GM12878 (cell line): Measurements from ENCODE around the gene GJA10. TPM values are rescaled to one million over a fixed set of nuclear protein-coding genes. Genes with fewer than 3 reads are reported as not detected.

ENCODE experiments used
- ATAC-seq: fragments of 200-7000 bp; cut with Tn5 transposase; 3 replicates; pipeline ENCODE4 v1.9.1; 2020; ENCODE audit warnings: mild to moderate bottlenecking, moderate library complexity
- BruUV-seq: library from RNA; stranded (reverse); fragments of 400-500 nt; replicated peaks from 2 replicates; lab custom pipeline; 2021; lab: Mats Ljungman, UMichigan
- CTCF ChIA-PET: fragments of 300-600 bp; sonication (Branson Sonifier 250); formaldehyde crosslinking; extraction: SDS; loops from one replicate; lab custom pipeline; 2021; ENCODE audit warnings: inconsistent platforms; lab: Yijun Ruan, JAX
- POLR2A ChIA-PET: fragments of 350-600 bp; formaldehyde crosslinking; extraction: SDS; loops from one replicate; lab custom pipeline; 2021; ENCODE audit warnings: inconsistent platforms; lab: Charles Lee
- RAD21 ChIA-PET: fragments of 300-600 bp; sonication (Branson Sonifier 250); formaldehyde crosslinking; loops from one replicate; lab custom pipeline; 2023; ENCODE audit warnings: antibody characterized with exemption; ENCODE audit not compliant: unreplicated experiment; lab: Charles Lee
- SMC1A ChIA-PET: fragments of 300-600 bp; sonication (Branson Sonifier 250); formaldehyde crosslinking; loops from one replicate; lab custom pipeline; 2023; ENCODE audit not compliant: unreplicated experiment, uncharacterized antibody; lab: Charles Lee
- DNase-seq: peaks from one replicate; pipeline ENCODE4 v3.0.0-alpha.2; 2011; ENCODE audit warnings: low read depth, low spot score
- FAIRE-seq: peaks from 3 replicates; lab custom pipeline; 2011; peaks lifted over from hg19 to GRCh38; lab: Jason Lieb, UNC
- H2AFZ ChIP-seq: 2 replicates; pipeline ENCODE4 v1.6.0; 2011; ENCODE audit warnings: low read depth, low read length, control low read depth; ENCODE audit not compliant: control insufficient read depth
- H3K27ac ChIP-seq: 2 replicates; pipeline ENCODE4 v1.5.1; 2011; ENCODE audit warnings: control low read depth; ENCODE audit not compliant: control insufficient read depth, insufficient read depth
- H3K27me3 ChIP-seq, 2 experiments: replicated peaks in 1 of 2; 2 replicates each; pipeline versions ENCODE4 v1.6.0 to v1.6.1; 2011; ENCODE audit warnings: low read length in 1 of 2; ENCODE audit not compliant: control insufficient read depth in 2 of 2, insufficient read depth in 2 of 2
- H3K36me3 ChIP-seq, 2 experiments: 2 replicates each; pipeline ENCODE4 v1.5.1; 2011; ENCODE audit warnings: low read length in 1 of 2; ENCODE audit not compliant: control insufficient read depth in 2 of 2, insufficient read depth in 2 of 2
- H3K4me1 ChIP-seq: 2 replicates; pipeline ENCODE4 v1.6.1; 2011; ENCODE audit warnings: mild to moderate bottlenecking, low read length, moderate library complexity, mixed read lengths; ENCODE audit not compliant: control insufficient read depth, insufficient read depth
- H3K4me2 ChIP-seq: 2 replicates; pipeline ENCODE4 v1.6.0; 2011; ENCODE audit warnings: control low read depth; ENCODE audit not compliant: control insufficient read depth, insufficient read depth
- H3K4me3 ChIP-seq: fragments of 200-600 bp; sonication (generic); 2 replicates; pipeline ENCODE4 v1.5.1; 2016
- H3K79me2 ChIP-seq: 2 replicates; pipeline ENCODE4 v1.6.0; 2011; ENCODE audit warnings: low read length; ENCODE audit not compliant: control insufficient read depth, insufficient read depth
- H3K9ac ChIP-seq: 2 replicates; pipeline ENCODE4 v1.8.0; 2011; ENCODE audit warnings: low read length, control low read depth, mixed read lengths; ENCODE audit not compliant: control insufficient read depth, insufficient read depth
- H3K9me3 ChIP-seq: replicated peaks from 3 replicates; pipeline ENCODE4 v1.5.1; 2011; ENCODE audit warnings: mild to moderate bottlenecking, low read length; ENCODE audit not compliant: control insufficient read depth, insufficient read depth
- H4K20me1 ChIP-seq: 2 replicates; pipeline ENCODE4 v1.6.0; 2011; ENCODE audit not compliant: control insufficient read depth, insufficient read depth
- FOXM1 ChIP-seq: IDR thresholded peaks from 2 replicates; pipeline ENCODE4 v1.6.1; 2012; ENCODE audit warnings: low read depth, mild to moderate bottlenecking, inconsistent platforms, low read length, moderate library complexity
- GABPA ChIP-seq: IDR thresholded peaks from 2 replicates; pipeline ENCODE4 v1.6.1; 2014; ENCODE audit warnings: antibody characterized with exemption, low read depth, mild to moderate bottlenecking, inconsistent platforms
- NFYB ChIP-seq: IDR thresholded peaks from 2 replicates; pipeline ENCODE4 v1.6.1; 2011; ENCODE audit warnings: low read depth, mild to moderate bottlenecking, low read length, improper control_type of control experiment, moderate library complexity; ENCODE audit not compliant: insufficient read depth
- PRDM15 ChIP-seq: fragments of 450-650 bp; formaldehyde crosslinking; IDR thresholded peaks from 2 replicates; pipeline ENCODE4 v1.4.0; 2020; ENCODE audit warnings: mild to moderate bottlenecking, moderate library complexity
- RAD21 ChIP-seq: IDR thresholded peaks from 2 replicates; pipeline ENCODE4 v1.6.1; 2011; ENCODE audit warnings: mild to moderate bottlenecking, low read depth, low read length, moderate library complexity; ENCODE audit not compliant: insufficient read depth
- RAD51 ChIP-seq: fragments of 450-650 bp; IDR thresholded peaks from 2 replicates; pipeline ENCODE4 v1.6.1; 2016; ENCODE audit warnings: moderate library complexity, mild to moderate bottlenecking, inconsistent platforms
- RCOR1 ChIP-seq: conservative IDR thresholded peaks from 2 replicates; pipeline ENCODE4 v1.6.1; 2012; ENCODE audit warnings: low read depth, low read length, improper control_type of control experiment
- SMC3 ChIP-seq: IDR thresholded peaks from 2 replicates; pipeline ENCODE4 v1.6.1; 2011; ENCODE audit warnings: low read length, improper control_type of control experiment, borderline replicate concordance
- YBX1 ChIP-seq: fragments of 450-650 bp; IDR thresholded peaks from 2 replicates; pipeline ENCODE4 v1.6.1; 2016; ENCODE audit warnings: antibody characterized with exemption
- YY1 ChIP-seq: IDR thresholded peaks from 2 replicates; pipeline ENCODE4 v1.6.1; 2011; ENCODE audit warnings: low read depth, mild to moderate bottlenecking, low read length
- ZBED1 ChIP-seq: IDR thresholded peaks from 2 replicates; pipeline ENCODE4 v1.6.1; 2016; ENCODE audit warnings: borderline replicate concordance
- ZNF274 ChIP-seq: IDR thresholded peaks from one replicate; pipeline ENCODE4 v1.8.0; 2011; ENCODE audit not compliant: insufficient read length, insufficient read depth
- ZNF622 ChIP-seq: fragments of 450-650 bp; IDR thresholded peaks from 2 replicates; pipeline ENCODE4 v1.6.1; 2017; ENCODE audit warnings: mild to moderate bottlenecking, inconsistent platforms
- ZSCAN29 ChIP-seq: fragments of 450-650 bp; IDR thresholded peaks from 2 replicates; pipeline ENCODE4 v1.6.1; 2017; ENCODE audit warnings: mild to moderate bottlenecking, moderate library complexity
- WGBS: methylation state at CpG from one replicate; pipeline ENCODE4 v1.1.6; 2016; ENCODE audit warnings: low lambda C conversion rate; ENCODE audit not compliant: insufficient replicate concordance, insufficient coverage; ENCODE audit errors: missing lambda C conversion rate; 5-methylcytosine and 5-hydroxymethylcytosine counted together
- in situ Hi-C: fragments of 300-500 bp; cut with MboI; formaldehyde crosslinking; loops from 9 replicates; pipeline ENCODE4 v1.14.3; 2018; ENCODE audit warnings: mixed read lengths
- intact Hi-C: fragments of 100-400 bp; cut with micrococcal nuclease; formaldehyde crosslinking; loops from one replicate; pipeline ENCODE4 v1.14.2; 2022; ENCODE audit not compliant: unreplicated experiment
- polyA plus RNA-seq, 11 experiments: library from polyadenylated mRNA; depleted of rRNA in 4 of 11; unstranded in 6 of 11; stranded (reverse) in 5 of 11; fragments of >200 nt; fragmentation: Nextera tagmentation in 4 of 11; fragmentation: Illumina TruSeq in 1 of 11; extraction: Ambion mirVana in 4 of 11; extraction: Trizol in 1 of 11; gene quantifications; 1 replicate in 1 of 11; 2 replicates in 10 of 11; pipeline versions ENCODE4 v1.2.1 to v1.2.3, GENCODE V29; 2011 to 2016; ENCODE audit warnings: inconsistent platforms in 2 of 11, missing spikeins in 2 of 11, low read depth in 1 of 11
- total RNA-seq, 4 experiments: library from RNA; depleted of rRNA in 3 of 4; stranded (reverse); fragments of >200 nt in 3 of 4; fragmentation: Illumina TruSeq in 1 of 4; extraction: Trizol in 1 of 4; gene quantifications; 2 replicates each; pipeline versions ENCODE4 v1.2.1 to v1.2.3, GENCODE V29; 2013 to 2021
- TF ChIP-seq, protein P1 (sequence below): IDR thresholded peaks from 2 replicates; pipeline ENCODE4 v1.6.1; 2012; ENCODE audit warnings: low read depth, low read length, improper control_type of control experiment

Gene GJA10
- total and polyA plus RNA-seq, 10 of the 15 experiments (the other 5 are each of a cell fraction or from before 2014, with no cell fraction given) = not detected

DNA sequence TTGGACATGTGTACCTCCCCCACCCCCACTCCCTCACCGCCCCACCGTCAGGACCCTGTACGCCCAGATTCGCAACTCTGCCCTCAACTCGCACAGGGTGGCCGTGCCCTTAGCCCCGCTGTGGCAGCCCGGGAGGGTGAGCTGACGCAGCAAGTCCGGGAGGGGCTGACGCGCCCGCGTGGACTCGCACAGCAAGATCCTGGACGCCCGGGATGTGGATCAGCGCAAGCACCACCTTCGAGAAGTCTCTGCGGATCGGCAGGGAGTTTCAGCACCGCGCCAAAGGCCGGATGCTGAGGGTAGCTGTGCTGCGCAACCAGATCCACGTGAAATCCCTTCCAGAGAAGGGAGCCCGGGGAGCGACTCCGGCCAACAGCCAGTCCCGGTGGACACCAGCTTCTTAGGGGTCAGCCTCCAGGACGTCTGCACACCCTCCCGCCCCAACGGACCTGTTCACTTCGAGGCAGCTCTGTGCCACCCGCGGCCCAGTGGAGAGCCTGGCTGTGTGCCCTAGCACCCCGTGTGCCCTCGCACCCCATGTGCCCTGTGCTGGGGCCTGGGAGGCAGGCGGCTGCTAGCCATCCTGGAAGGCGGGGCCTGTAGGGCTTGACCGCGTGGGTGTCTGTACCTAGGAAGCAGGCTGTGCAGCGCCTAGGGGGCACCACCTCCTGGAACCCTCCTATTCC, 6.7 kb upstream of the GJA10 start:
- no TSS peak for BruUV-seq
- CTCF ChIA-PET = no interaction called here
- no peak for DNase-seq
- no peak overlapping the region for H3K9ac ChIP-seq
- POLR2A ChIA-PET = no interaction called here
- intact Hi-C loops = no loop called here
- H3K4me3 ChIP-seq = no peak overlapping the region
- H3K27ac ChIP-seq = no peak overlapping the region
- no peak overlapping the region for H3K4me2 ChIP-seq
- SMC1A ChIA-PET = no interaction called here
- no peak for TF ChIP-seq NFYB
- TF ChIP-seq, protein P1, sequence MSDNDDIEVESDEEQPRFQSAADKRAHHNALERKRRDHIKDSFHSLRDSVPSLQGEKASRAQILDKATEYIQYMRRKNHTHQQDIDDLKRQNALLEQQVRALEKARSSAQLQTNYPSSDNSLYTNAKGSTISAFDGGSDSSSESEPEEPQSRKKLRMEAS = no peak
- TF ChIP-seq, all 136 proteins: peak for 0
- no peaks in the 10 kb centered on the region for H3K36me3 ChIP-seq
- FAIRE-seq (no peak), ATAC-seq (no peak)
- no peaks in the 10 kb centered on the region; the same call in 2 of the 3 replicates for H3K9me3 ChIP-seq
- H3K27me3 ChIP-seq = no peaks in the 10 kb centered on the region
- H4K20me1 ChIP-seq = no peaks in the 10 kb centered on the region
- H2AFZ ChIP-seq = no peak overlapping the region
- no peaks in the 10 kb centered on the region for H3K4me1 ChIP-seq
- no peaks in the 10 kb centered on the region for H3K79me2 ChIP-seq
- WGBS = 21% methylated on average over 40 of the region's 43 CpGs
- in situ Hi-C loops = no loop called here
- RAD21 ChIA-PET = no interaction called here

GRCh38 chr6:89888138-89888514, 6.1 kb upstream of the GJA10 start:
- Histone ChIP-seq H3K9me3 (no peaks in the 10 kb centered on the region; the same call in 2 of the 3 replicates), H2AFZ (no peak overlapping the region), H3K79me2 (no peaks in the 10 kb centered on the region), H3K27ac (no peak overlapping the region), H4K20me1 (no peaks in the 10 kb centered on the region), H3K36me3 (no peaks in the 10 kb centered on the region), H3K4me2 (no peak overlapping the region), H3K9ac (no peak overlapping the region), H3K4me1 (no peaks in the 10 kb centered on the region), H3K4me3 (no peak overlapping the region), H3K27me3 (no peaks in the 10 kb centered on the region)
- SMC1A ChIA-PET = no interaction called here
- in situ Hi-C loops = no loop called here
- no TSS peak for BruUV-seq
- RAD21 ChIA-PET = no interaction called here
- intact Hi-C loops = no loop called here
- ATAC-seq (no peak), FAIRE-seq (no peak), DNase-seq (no peak)
- 66% methylated on average over 7 of the region's 7 CpGs for WGBS
- POLR2A ChIA-PET = no interaction called here
- CTCF ChIA-PET = interaction anchor here (0.7 kb wide), 1 partner anchor 210 kb away, joined by 3 read pairs; no protein-coding TSS in a partner anchor
- TF ChIP-seq YBX1 (no peak), YY1 (no peak), GABPA (no peak), RCOR1 (no peak), ZBED1 (no peak), FOXM1 (no peak), SMC3 (no peak), RAD51 (no peak), PRDM15 (no peak), RAD21 (no peak), ZSCAN29 (no peak), ZNF622 (no peak), ZNF274 (no peak)
